ENCODE measurements around the gene WDR45B. TPM values are rescaled to one million over a fixed set of nuclear protein-coding genes. Genes with fewer than 3 reads are reported as not detected.

Gene WDR45B
- total and polyA plus RNA-seq, 4 donors, result 83.8 to 120 (median 102) TPM

- peaks cover 67% of the 10 kb centered on the region for H3K36me3 ChIP-seq (ENCODE audit: control insufficient read depth, insufficient read depth, low read length)
Measured at GRCh38 chr17:82604532-82604931, 43.7 kb downstream of the WDR45B start.

GRCh38 chr17:82603981-82604448 is 44.2 kb downstream of the WDR45B start:
- peaks cover 21% of the 10 kb centered on the region for H3K4me1 ChIP-seq (ENCODE audit: control insufficient read depth, insufficient read depth, low read length)
- H3K27ac ChIP-seq (ENCODE audit: low read depth, low read length), result no peak overlapping the region
- 83% methylated on average over 11 of the region's 18 CpGs for WGBS (ENCODE audit: insufficient coverage)
- H3K9me3 ChIP-seq (ENCODE audit: control insufficient read depth, insufficient read depth, low read length), result no peaks in the 10 kb centered on the region
- no peaks in the 10 kb centered on the region for H3K27me3 ChIP-seq (ENCODE audit: control insufficient read depth, insufficient read depth, low read length)
- H3K36me3 ChIP-seq (ENCODE audit: control insufficient read depth, insufficient read depth, low read length), result peaks cover 72% of the 10 kb centered on the region
- H3K4me3 ChIP-seq (ENCODE audit: low read depth, low read length), result no peak overlapping the region
- peak in 1 of 6 donors; percentile 34 for DNase-seq (ENCODE audit: low read depth in 4 of 6, low spot score in 6 of 6)

More at GRCh38 chr17:82604532-82604931, 43.7 kb downstream of the WDR45B start:
- H3K27me3 ChIP-seq (ENCODE audit: control insufficient read depth, insufficient read depth, low read length), result no peaks in the 10 kb centered on the region
- no peak for DNase-seq (ENCODE audit: low read depth in 4 of 6, low spot score in 6 of 6)
- WGBS (ENCODE audit: insufficient coverage), result 100% methylated on average over 6 of the region's 7 CpGs
- H3K27ac ChIP-seq (ENCODE audit: low read depth, low read length), result no peak overlapping the region
- peaks cover 21% of the 10 kb centered on the region for H3K4me1 ChIP-seq (ENCODE audit: control insufficient read depth, insufficient read depth, low read length)
- H3K4me3 ChIP-seq (ENCODE audit: low read depth, low read length), result no peak overlapping the region
- H3K9me3 ChIP-seq (ENCODE audit: control insufficient read depth, insufficient read depth, low read length), result no peaks in the 10 kb centered on the region

- Histone ChIP-seq H3K4me3 (ENCODE audit: low read depth, low read length) (no peak overlapping the region), H3K9me3 (ENCODE audit: control insufficient read depth, insufficient read depth, low read length) (no peaks in the 10 kb centered on the region), H3K27me3 (ENCODE audit: control insufficient read depth, insufficient read depth, low read length) (no peaks in the 10 kb centered on the region), H3K27ac (ENCODE audit: low read depth, low read length) (no peak overlapping the region), H3K36me3 (ENCODE audit: control insufficient read depth, insufficient read depth, low read length) (peaks cover 79% of the 10 kb centered on the region), H3K4me1 (ENCODE audit: control insufficient read depth, insufficient read depth, low read length) (peaks cover 21% of the 10 kb centered on the region)
- no peak for DNase-seq (ENCODE audit: low read depth in 4 of 6, low spot score in 6 of 6)
- 77% methylated on average over 19 of the region's 20 CpGs for WGBS (ENCODE audit: insufficient coverage)
Measured at GRCh38 chr17:82602986-82603710, 45.1 kb downstream of the WDR45B start.

GRCh38 chr17:82602487-82602886 is 45.8 kb downstream of the WDR45B start:
- DNase-seq (ENCODE audit: low read depth in 4 of 6, low spot score in 6 of 6), result no peak
- Histone ChIP-seq H3K9me3 (ENCODE audit: control insufficient read depth, insufficient read depth, low read length) (no peaks in the 10 kb centered on the region), H3K27me3 (ENCODE audit: control insufficient read depth, insufficient read depth, low read length) (no peaks in the 10 kb centered on the region), H3K4me1 (ENCODE audit: control insufficient read depth, insufficient read depth, low read length) (peaks cover 21% of the 10 kb centered on the region), H3K27ac (ENCODE audit: low read depth, low read length) (no peak overlapping the region), H3K4me3 (ENCODE audit: low read depth, low read length) (no peak overlapping the region), H3K36me3 (ENCODE audit: control insufficient read depth, insufficient read depth, low read length) (peaks cover 79% of the 10 kb centered on the region)
- 87% methylated on average over 13 of the region's 21 CpGs for WGBS (ENCODE audit: insufficient coverage)

- no peaks in the 10 kb centered on the region for H3K27me3 ChIP-seq (ENCODE audit: control insufficient read depth, insufficient read depth, low read length)
- DNase-seq (ENCODE audit: low read depth in 4 of 6, low spot score in 6 of 6), result no peak
- peaks cover 21% of the 10 kb centered on the region for H3K4me1 ChIP-seq (ENCODE audit: control insufficient read depth, insufficient read depth, low read length)
- H3K36me3 ChIP-seq (ENCODE audit: control insufficient read depth, insufficient read depth, low read length), result peaks cover 88% of the 10 kb centered on the region
- no peaks in the 10 kb centered on the region for H3K9me3 ChIP-seq (ENCODE audit: control insufficient read depth, insufficient read depth, low read length)
- 91% methylated on average over 22 of the region's 24 CpGs for WGBS (ENCODE audit: insufficient coverage)
- no peak overlapping the region for H3K4me3 ChIP-seq (ENCODE audit: low read depth, low read length)
- H3K27ac ChIP-seq (ENCODE audit: low read depth, low read length), result no peak overlapping the region
Measured at GRCh38 chr17:82601447-82602000, 46.7 kb downstream of the WDR45B start.

DNA sequence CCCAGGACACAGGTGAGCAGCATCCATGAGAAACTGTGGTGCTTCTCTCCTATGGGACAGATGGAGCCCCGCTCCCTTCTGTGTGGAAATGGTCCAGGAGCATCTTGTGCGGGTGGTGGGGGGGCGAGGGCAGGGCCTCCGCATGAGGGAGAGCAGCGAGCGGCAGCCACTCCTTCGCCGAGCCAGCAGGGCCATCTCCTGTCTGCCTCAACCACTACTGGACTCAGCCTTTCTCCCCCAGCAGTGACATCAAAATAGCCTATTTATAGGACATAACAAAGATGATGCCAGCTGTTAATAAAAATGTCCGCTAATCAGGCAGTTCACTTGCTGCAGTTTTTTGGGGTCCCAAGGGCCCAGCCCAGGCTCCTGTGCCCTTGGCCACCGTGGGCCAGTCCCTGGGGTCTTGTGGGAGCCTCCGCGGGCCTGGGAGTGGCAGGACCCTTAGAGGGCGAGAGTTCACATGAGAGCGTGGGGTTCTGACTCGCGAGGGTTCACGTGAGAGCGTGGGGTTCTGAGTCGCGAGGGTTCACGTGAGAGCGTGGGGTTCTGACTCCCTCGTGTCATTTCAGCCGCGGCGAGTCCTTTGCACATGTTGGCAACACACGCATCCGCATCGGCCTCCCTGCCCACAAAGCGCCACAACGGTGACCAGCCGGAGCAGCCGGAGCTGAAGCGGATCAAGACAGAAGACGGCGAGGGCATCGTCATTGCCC is 47.4 kb downstream of the WDR45B start:
- no peak for DNase-seq (ENCODE audit: low read depth in 4 of 6, low spot score in 6 of 6)
- Histone ChIP-seq H3K36me3 (ENCODE audit: control insufficient read depth, insufficient read depth, low read length) (peaks cover 90% of the 10 kb centered on the region), H3K27me3 (ENCODE audit: control insufficient read depth, insufficient read depth, low read length) (no peaks in the 10 kb centered on the region), H3K27ac (ENCODE audit: low read depth, low read length) (no peak overlapping the region), H3K4me1 (ENCODE audit: control insufficient read depth, insufficient read depth, low read length) (peaks cover 20% of the 10 kb centered on the region), H3K4me3 (ENCODE audit: low read depth, low read length) (no peak overlapping the region), H3K9me3 (ENCODE audit: control insufficient read depth, insufficient read depth, low read length) (no peaks in the 10 kb centered on the region)
- WGBS (ENCODE audit: insufficient coverage), result 96% methylated on average over 31 of the region's 37 CpGs

- H3K27me3 ChIP-seq (ENCODE audit: control insufficient read depth, insufficient read depth, low read length), result no peaks in the 10 kb centered on the region
- peaks cover 93% of the 10 kb centered on the region for H3K36me3 ChIP-seq (ENCODE audit: control insufficient read depth, insufficient read depth, low read length)
- no peak for DNase-seq (ENCODE audit: low read depth in 4 of 6, low spot score in 6 of 6)
- H3K4me3 ChIP-seq (ENCODE audit: low read depth, low read length), result no peak overlapping the region
- WGBS (ENCODE audit: insufficient coverage), result 97% methylated on average over 20 of the region's 26 CpGs
- H3K4me1 ChIP-seq (ENCODE audit: control insufficient read depth, insufficient read depth, low read length), result peaks cover 17% of the 10 kb centered on the region
- H3K27ac ChIP-seq (ENCODE audit: low read depth, low read length), result no peak overlapping the region
- H3K9me3 ChIP-seq (ENCODE audit: control insufficient read depth, insufficient read depth, low read length), result no peaks in the 10 kb centered on the region
Measured at GRCh38 chr17:82599674-82600661, 48.3 kb downstream of the WDR45B start.

DNA sequence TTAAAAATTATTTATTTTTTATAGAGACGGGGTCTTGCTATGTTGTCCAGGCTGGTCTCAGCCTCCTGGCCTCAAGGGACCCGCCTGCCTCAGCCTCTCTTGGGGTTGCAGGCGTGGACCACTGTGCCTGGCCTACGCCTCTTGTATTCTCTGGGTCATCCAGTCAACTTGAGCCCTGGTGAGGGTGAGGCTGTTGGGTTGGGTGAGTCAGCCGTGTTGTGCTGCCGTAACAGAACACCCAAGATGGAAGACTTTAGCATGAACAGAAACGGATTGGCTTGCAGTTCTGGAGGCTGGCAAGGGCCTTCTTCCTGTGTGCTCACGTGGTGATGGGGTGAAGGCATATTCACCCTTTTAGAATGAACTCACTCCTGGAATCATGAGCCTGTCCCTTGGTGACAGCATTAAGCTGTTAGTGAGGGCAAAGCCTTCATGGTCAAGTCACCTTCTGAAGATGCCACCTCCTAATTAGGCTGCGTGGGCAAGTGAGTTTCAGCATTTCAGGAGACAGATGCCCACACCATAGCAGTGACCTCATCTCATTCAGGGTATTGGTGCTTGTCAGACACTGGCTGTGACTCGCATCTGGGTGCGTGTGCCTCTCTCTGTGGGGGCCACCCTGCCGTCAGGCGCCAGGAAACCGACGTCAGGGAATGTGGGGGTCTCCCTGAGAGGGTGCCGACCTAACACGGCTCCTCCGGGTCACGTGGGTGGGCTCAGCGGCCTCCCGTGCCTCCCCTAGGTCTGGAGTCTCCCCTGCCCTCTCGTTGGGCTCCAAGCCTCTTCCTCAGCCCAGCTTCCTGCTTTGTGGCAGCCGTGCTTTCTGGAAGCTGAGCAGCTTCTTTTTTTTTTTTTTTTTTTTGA is 49.8 kb downstream of the WDR45B start:
- H3K36me3 ChIP-seq (ENCODE audit: control insufficient read depth, insufficient read depth, low read length), result peaks cover 91% of the 10 kb centered on the region
- H3K27me3 ChIP-seq (ENCODE audit: control insufficient read depth, insufficient read depth, low read length), result no peaks in the 10 kb centered on the region
- H3K4me1 ChIP-seq (ENCODE audit: control insufficient read depth, insufficient read depth, low read length), result peaks cover 14% of the 10 kb centered on the region
- H3K4me3 ChIP-seq (ENCODE audit: low read depth, low read length), result no peak overlapping the region
- 82% methylated on average over 20 of the region's 23 CpGs for WGBS (ENCODE audit: insufficient coverage)
- no peaks in the 10 kb centered on the region for H3K9me3 ChIP-seq (ENCODE audit: control insufficient read depth, insufficient read depth, low read length)
- DNase-seq (ENCODE audit: low read depth in 4 of 6, low spot score in 6 of 6), result no peak
- no peak overlapping the region for H3K27ac ChIP-seq (ENCODE audit: low read depth, low read length)

All from spinal cord (tissue), 10 donors.